SU-DHL-6 (cell line): ENCODE data around the gene BMPR1A.
"Not testable (repeated sequence)": the region's sequence is repeated elsewhere in the genome, so short reads cannot be mapped to it uniquely, and the experiment has no call there.

Experiments used
- H2AFZ ChIP-seq: fragments of 200-600 bp; sonication (generic); 2 replicates; pipeline ENCODE4 v1.6.1; 2014; ENCODE audit warnings: low read depth, mild to moderate bottlenecking, moderate library complexity, mixed read lengths, antibody characterized with exemption, low read length; ENCODE audit not compliant: severe bottlenecking
- H3F3A ChIP-seq: fragments of 200-600 bp; shearing (Covaris generic); 2 replicates; pipeline ENCODE4 v1.6.0; 2016; ENCODE audit warnings: antibody characterized with exemption, mild to moderate bottlenecking; ENCODE audit not compliant: insufficient read depth
- H3K27ac ChIP-seq: fragments of 200-600 bp; sonication (generic); 2 replicates; pipeline ENCODE4 v1.5.1; 2016; ENCODE audit warnings: low read depth, mild to moderate bottlenecking, low read length, moderate library complexity, mixed read lengths
- H3K27me3 ChIP-seq: fragments of 200-600 bp; sonication (generic), shearing (Covaris generic); 2 replicates; pipeline ENCODE4 v1.6.0; 2014; ENCODE audit warnings: mild to moderate bottlenecking, low read length
- H3K36me3 ChIP-seq: fragments of 200-600 bp; sonication (generic); 2 replicates; pipeline ENCODE4 v1.6.1; 2014; ENCODE audit warnings: mild to moderate bottlenecking, low read length, mixed read lengths
- H3K4me2 ChIP-seq: fragments of 300-600, 200-600 bp; shearing (Covaris generic), sonication (generic); 2 replicates; pipeline ENCODE4 v1.6.0; 2014; ENCODE audit warnings: low read length, low read depth, mild to moderate bottlenecking; ENCODE audit not compliant: poor library complexity, severe bottlenecking
- H3K4me3 ChIP-seq: fragments of 200-600 bp; sonication (generic); 2 replicates; pipeline ENCODE4 v1.5.1; 2014; ENCODE audit warnings: antibody characterized with exemption, low read length, mild to moderate bottlenecking, mixed read lengths; ENCODE audit not compliant: insufficient read depth, poor library complexity, severe bottlenecking
- H3K79me2 ChIP-seq: fragments of 200-600 bp; sonication (generic); 2 replicates; pipeline ENCODE4 v1.6.1; 2014; ENCODE audit warnings: mild to moderate bottlenecking, low read length, moderate library complexity; ENCODE audit not compliant: insufficient read depth
- H3K9ac ChIP-seq: fragments of 200-600 bp; sonication (generic); 2 replicates; pipeline ENCODE4 v1.7.0; 2014; ENCODE audit warnings: mild to moderate bottlenecking, low read length
- H3K9me2 ChIP-seq: fragments of 200-600 bp; sonication (generic); replicated peaks from 2 replicates; pipeline ENCODE4 v1.6.1; 2014; ENCODE audit warnings: low read length; ENCODE audit not compliant: insufficient read depth
- H3K9me3 ChIP-seq: fragments of 200-600 bp; sonication (generic); 2 replicates; pipeline ENCODE4 v1.6.1; 2014; ENCODE audit warnings: low read length, mixed read lengths; ENCODE audit not compliant: insufficient read depth
- H4K20me1 ChIP-seq: fragments of 200-600 bp; sonication (generic); 2 replicates; pipeline ENCODE4 v1.6.1; 2014; ENCODE audit warnings: low read depth, mild to moderate bottlenecking, antibody characterized with exemption, low read length, moderate library complexity, mixed read lengths
- CTCF ChIP-seq: fragments of 200-600 bp; sonication (generic); IDR thresholded peaks from one replicate; pipeline ENCODE4 v1.5.1; 2017; ENCODE audit warnings: antibody characterized with exemption, mild to moderate bottlenecking, low read length, moderate library complexity; ENCODE audit not compliant: insufficient read depth, poor library complexity, severe bottlenecking
- EZH2phosphoT487 ChIP-seq: fragments of 200-600 bp; sonication (generic), shearing (Covaris generic); conservative IDR thresholded peaks from 2 replicates; pipeline ENCODE4 v1.6.1; 2018; ENCODE audit warnings: mild to moderate bottlenecking, antibody characterized with exemption, low read length, moderate library complexity, mixed read lengths

The BMPR1A gene

GRCh38 chr10:86849181-86849894, 92.9 kb downstream of the BMPR1A start:
- H3K4me2 ChIP-seq, result no peak overlapping the region
- no peaks in the 10 kb centered on the region for H3K36me3 ChIP-seq
- H3K9me3 ChIP-seq, result no peaks in the 10 kb centered on the region
- no peak overlapping the region for H3K4me3 ChIP-seq
- H3K27ac ChIP-seq, result no peak overlapping the region
- TF ChIP-seq EZH2phosphoT487 (no peak), CTCF (no peak)
- no peak overlapping the region for H3K9ac ChIP-seq
- H3K9me2 ChIP-seq, result no peaks in the 10 kb centered on the region
- H3K79me2 ChIP-seq, result no peaks in the 10 kb centered on the region
- no peaks in the 10 kb centered on the region for H3F3A ChIP-seq
- H2AFZ ChIP-seq, result no peak overlapping the region
- H4K20me1 ChIP-seq, result no peaks in the 10 kb centered on the region
- no peaks in the 10 kb centered on the region for H3K27me3 ChIP-seq

- H4K20me1 ChIP-seq, result no peaks in the 10 kb centered on the region
- H3K79me2 ChIP-seq, result no peaks in the 10 kb centered on the region
- H3F3A ChIP-seq, result no peaks in the 10 kb centered on the region
- no peak overlapping the region for H3K4me3 ChIP-seq
- TF ChIP-seq CTCF (no peak), EZH2phosphoT487 (no peak)
- no peaks in the 10 kb centered on the region for H3K36me3 ChIP-seq
- no peak overlapping the region for H3K4me2 ChIP-seq
- no peaks in the 10 kb centered on the region for H3K9me2 ChIP-seq
- H3K9ac ChIP-seq, result no peak overlapping the region
- H3K9me3 ChIP-seq, result no peaks in the 10 kb centered on the region
- H3K27me3 ChIP-seq, result no peaks in the 10 kb centered on the region
- no peak overlapping the region for H3K27ac ChIP-seq
- H2AFZ ChIP-seq, result no peak overlapping the region
These were observed 94.1 kb downstream of the BMPR1A start for GRCh38 chr10:86850481-86850880.

- no peak overlapping the region for H3K4me2 ChIP-seq
- H3K9ac ChIP-seq, result no peak overlapping the region
- H3K27me3 ChIP-seq, result no peaks in the 10 kb centered on the region
- no peak overlapping the region for H3K4me3 ChIP-seq
- no peaks in the 10 kb centered on the region for H4K20me1 ChIP-seq
- H3K27ac ChIP-seq, result no peak overlapping the region
- H3K9me3 ChIP-seq, result no peaks in the 10 kb centered on the region
- no peaks in the 10 kb centered on the region for H3K79me2 ChIP-seq
- no peak overlapping the region for H2AFZ ChIP-seq
- TF ChIP-seq CTCF (no peak), EZH2phosphoT487 (no peak)
- no peaks in the 10 kb centered on the region for H3K36me3 ChIP-seq
- H3F3A ChIP-seq, result no peaks in the 10 kb centered on the region
- H3K9me2 ChIP-seq, result no peaks in the 10 kb centered on the region
These were observed 95.1 kb downstream of the BMPR1A start for GRCh38 chr10:86851328-86852207.

GRCh38 chr10:86853582-86853981, 97.2 kb downstream of the BMPR1A start:
- not testable (repeated sequence) for H3K4me2 ChIP-seq, H3K9me2 ChIP-seq, H2AFZ ChIP-seq, H3K79me2 ChIP-seq, H3K27me3 ChIP-seq, H3K4me3 ChIP-seq, H3K9me3 ChIP-seq, H3K27ac ChIP-seq, H3F3A ChIP-seq, H4K20me1 ChIP-seq, H3K9ac ChIP-seq, H3K36me3 ChIP-seq
